Type B pancreatic cell (in vitro differentiated cells): ENCODE results near the gene GCNT4. TPM values are rescaled to one million over a fixed set of nuclear protein-coding genes. Genes with fewer than 3 reads are reported as not detected.

ENCODE experiments used
- DNase-seq: peaks from one replicate; pipeline ENCODE4 v3.0.0; 2021; ENCODE audit warnings: mixed read lengths; ENCODE audit not compliant: unreplicated experiment; ENCODE audit errors: extremely low spot score
- H3K27ac Mint-ChIP-seq: 2 replicates; pipeline ENCODE4 v1.8.0; 2021; ENCODE audit warnings: mild to moderate bottlenecking, mixed read lengths
- H3K27me3 Mint-ChIP-seq: 2 replicates; pipeline ENCODE4 v1.8.0; 2021; ENCODE audit warnings: mixed read lengths
- H3K36me3 Mint-ChIP-seq: 2 replicates; pipeline ENCODE4 v1.8.0; 2021; ENCODE audit warnings: mixed read lengths
- H3K4me1 Mint-ChIP-seq: one replicate; pipeline ENCODE4 v1.8.0; 2021; ENCODE audit warnings: mixed read lengths; ENCODE audit not compliant: unreplicated experiment
- H3K4me3 Mint-ChIP-seq: 2 replicates; pipeline ENCODE4 v1.8.0; 2021; ENCODE audit warnings: mild to moderate bottlenecking, mixed read lengths
- H3K9me3 Mint-ChIP-seq: 2 replicates; pipeline ENCODE4 v1.8.0; 2021; ENCODE audit warnings: mixed read lengths
- total RNA-seq: library from RNA; stranded (reverse); gene quantifications from 2 replicates; pipeline ENCODE4 v1.2.1, GENCODE V29; 2021; ENCODE audit warnings: low replicate concordance
- TF ChIP-seq, protein P1 (sequence below): fragments of 200-600 bp; sonication (generic); conservative IDR thresholded peaks from 2 replicates; pipeline ENCODE4 v1.5.0; 2021; ENCODE audit warnings: antibody characterized with exemption, mild to moderate bottlenecking

GCNT4 gene
- total RNA-seq, 1 donor from 2014 or later, result 7.1 TPM

DNA sequence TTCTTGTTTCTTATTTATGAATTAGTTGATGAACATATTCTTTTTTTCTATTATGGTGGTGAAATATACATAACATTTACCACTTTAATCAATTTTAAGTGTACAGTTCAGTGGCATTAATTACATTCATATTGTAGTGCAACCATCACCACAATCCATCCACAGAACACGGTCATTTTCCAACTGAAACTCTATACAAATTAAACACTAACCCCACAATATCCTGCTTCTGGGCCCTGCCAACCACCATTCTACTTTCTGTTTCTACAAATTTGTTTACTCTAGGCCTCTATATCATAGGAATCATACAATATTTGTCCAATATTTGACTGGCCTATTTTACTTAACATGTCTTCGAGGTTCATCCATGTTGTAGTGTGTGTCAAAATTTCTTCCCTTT, 7.3 kb downstream of the GCNT4 start:
- peaks cover 7% of the 10 kb centered on the region for H3K36me3 Mint-ChIP-seq
- H3K27ac Mint-ChIP-seq, result no peak overlapping the region
- no peaks in the 10 kb centered on the region for H3K9me3 Mint-ChIP-seq
- H3K27me3 Mint-ChIP-seq, result no peaks in the 10 kb centered on the region
- H3K4me1 Mint-ChIP-seq, result no peaks in the 10 kb centered on the region
- TF ChIP-seq, protein P1, sequence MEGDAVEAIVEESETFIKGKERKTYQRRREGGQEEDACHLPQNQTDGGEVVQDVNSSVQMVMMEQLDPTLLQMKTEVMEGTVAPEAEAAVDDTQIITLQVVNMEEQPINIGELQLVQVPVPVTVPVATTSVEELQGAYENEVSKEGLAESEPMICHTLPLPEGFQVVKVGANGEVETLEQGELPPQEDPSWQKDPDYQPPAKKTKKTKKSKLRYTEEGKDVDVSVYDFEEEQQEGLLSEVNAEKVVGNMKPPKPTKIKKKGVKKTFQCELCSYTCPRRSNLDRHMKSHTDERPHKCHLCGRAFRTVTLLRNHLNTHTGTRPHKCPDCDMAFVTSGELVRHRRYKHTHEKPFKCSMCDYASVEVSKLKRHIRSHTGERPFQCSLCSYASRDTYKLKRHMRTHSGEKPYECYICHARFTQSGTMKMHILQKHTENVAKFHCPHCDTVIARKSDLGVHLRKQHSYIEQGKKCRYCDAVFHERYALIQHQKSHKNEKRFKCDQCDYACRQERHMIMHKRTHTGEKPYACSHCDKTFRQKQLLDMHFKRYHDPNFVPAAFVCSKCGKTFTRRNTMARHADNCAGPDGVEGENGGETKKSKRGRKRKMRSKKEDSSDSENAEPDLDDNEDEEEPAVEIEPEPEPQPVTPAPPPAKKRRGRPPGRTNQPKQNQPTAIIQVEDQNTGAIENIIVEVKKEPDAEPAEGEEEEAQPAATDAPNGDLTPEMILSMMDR, result no peak
- DNase-seq, result no peak
- H3K4me3 Mint-ChIP-seq, result no peak overlapping the region

DNA sequence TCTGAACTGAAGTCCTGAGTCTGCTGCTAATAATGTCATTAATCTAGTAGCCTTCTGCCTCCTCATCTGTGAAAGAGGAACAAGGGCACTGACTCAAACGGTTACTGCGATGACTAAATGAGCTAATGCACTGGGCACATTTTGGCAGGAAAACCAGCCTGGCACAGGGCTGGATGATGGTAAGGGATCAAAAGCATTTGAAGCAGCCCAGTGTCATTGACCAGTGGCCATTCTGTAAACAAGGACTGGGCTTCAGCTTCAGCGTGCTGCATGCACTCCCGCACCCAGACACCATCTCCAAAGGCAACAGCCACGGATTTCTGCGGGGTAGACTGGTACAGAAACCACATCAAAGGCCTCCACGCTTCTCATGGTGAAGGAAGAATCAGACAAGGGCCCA, 8.0 kb downstream of the GCNT4 start:
- H3K4me1 Mint-ChIP-seq, result no peaks in the 10 kb centered on the region
- DNase-seq, result no peak
- H3K27ac Mint-ChIP-seq, result no peak overlapping the region
- no peaks in the 10 kb centered on the region for H3K27me3 Mint-ChIP-seq
- no peak overlapping the region for H3K4me3 Mint-ChIP-seq
- no peaks in the 10 kb centered on the region for H3K9me3 Mint-ChIP-seq
- peaks cover 7% of the 10 kb centered on the region for H3K36me3 Mint-ChIP-seq
- TF ChIP-seq, protein P1, result no peak

DNA sequence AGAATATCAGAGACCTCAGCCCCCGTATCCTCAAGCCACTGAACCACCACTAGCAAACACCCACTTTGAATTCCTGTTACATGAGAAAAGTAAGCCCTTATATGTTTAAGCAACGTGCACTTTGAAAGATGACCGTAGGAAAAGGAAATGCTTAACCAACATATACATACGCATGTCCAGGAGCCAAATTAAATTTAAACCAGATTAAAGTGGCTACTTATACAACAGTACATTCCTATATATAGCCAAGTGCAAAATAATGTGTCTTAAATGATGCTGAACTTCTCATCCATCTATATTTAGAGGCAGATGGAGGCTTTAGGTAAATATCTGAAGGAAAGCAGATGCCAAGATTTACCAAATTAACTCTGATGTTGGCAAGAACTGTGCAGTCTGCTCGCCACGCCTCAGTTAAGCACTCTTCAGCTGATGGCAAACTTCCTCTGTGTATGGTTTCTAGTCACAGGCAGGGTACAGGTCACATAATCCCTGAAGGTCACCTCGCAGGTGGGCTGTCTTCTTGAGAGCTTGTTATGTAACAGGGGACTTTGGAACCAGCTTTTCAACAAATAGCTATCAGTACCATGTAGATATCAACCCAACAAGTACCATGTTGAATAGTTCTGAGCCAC, 8.6 kb downstream of the GCNT4 start:
- H3K36me3 Mint-ChIP-seq, result peaks cover 7% of the 10 kb centered on the region
- TF ChIP-seq, protein P1, result no peak
- no peak overlapping the region for H3K27ac Mint-ChIP-seq
- H3K4me3 Mint-ChIP-seq, result no peak overlapping the region
- H3K9me3 Mint-ChIP-seq, result no peaks in the 10 kb centered on the region
- no peaks in the 10 kb centered on the region for H3K4me1 Mint-ChIP-seq
- DNase-seq, result no peak
- no peaks in the 10 kb centered on the region for H3K27me3 Mint-ChIP-seq

DNA sequence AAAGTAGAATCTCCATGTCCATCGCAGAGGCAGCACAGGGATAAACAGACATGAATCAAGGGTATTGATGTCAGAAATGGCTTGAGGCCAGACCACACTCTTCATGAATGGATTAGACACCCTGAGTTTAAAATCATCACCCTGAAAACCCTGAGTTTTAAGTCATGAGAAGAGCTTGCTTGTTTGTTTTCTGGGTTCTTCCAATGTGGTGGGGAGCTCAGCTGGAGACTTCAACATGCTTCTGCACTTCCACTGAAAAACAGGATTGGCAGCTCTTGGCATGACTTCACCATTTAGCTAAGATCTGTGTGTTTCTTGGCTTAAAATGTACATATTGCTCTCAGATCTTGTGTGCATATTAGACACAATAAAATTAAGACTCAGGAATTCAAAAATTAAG, 9.8 kb downstream of the GCNT4 start:
- H3K27me3 Mint-ChIP-seq, result no peaks in the 10 kb centered on the region
- TF ChIP-seq, protein P1, result no peak
- no peak overlapping the region for H3K4me3 Mint-ChIP-seq
- H3K36me3 Mint-ChIP-seq, result peaks cover 7% of the 10 kb centered on the region
- H3K9me3 Mint-ChIP-seq, result no peaks in the 10 kb centered on the region
- no peak for DNase-seq
- H3K27ac Mint-ChIP-seq, result no peak overlapping the region
- H3K4me1 Mint-ChIP-seq, result no peaks in the 10 kb centered on the region

DNA sequence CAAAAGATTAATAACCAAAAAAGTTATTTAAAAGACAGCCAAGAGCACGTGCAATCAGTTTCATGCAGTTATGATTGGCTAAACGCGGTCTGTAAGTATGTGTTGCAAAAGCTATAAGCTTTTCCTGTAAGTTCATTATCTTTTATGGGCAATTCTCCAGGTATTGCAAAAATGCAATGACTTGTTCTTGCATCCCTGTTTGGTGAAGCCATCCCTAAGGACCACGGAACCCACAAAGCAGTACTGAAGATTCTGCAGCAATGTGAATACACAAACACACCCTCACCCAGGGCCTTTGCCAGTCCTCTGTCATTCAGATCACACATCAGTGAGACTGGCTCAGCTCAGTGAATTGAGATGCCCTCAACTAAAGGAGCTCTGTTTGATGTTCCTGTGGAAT, 11.4 kb downstream of the GCNT4 start:
- TF ChIP-seq, protein P1, result no peak
- H3K9me3 Mint-ChIP-seq, result peaks cover 9% of the 10 kb centered on the region
- DNase-seq, result no peak
- peaks cover 5% of the 10 kb centered on the region for H3K36me3 Mint-ChIP-seq
- no peaks in the 10 kb centered on the region for H3K4me1 Mint-ChIP-seq
- no peaks in the 10 kb centered on the region for H3K27me3 Mint-ChIP-seq
- no peak overlapping the region for H3K27ac Mint-ChIP-seq
- H3K4me3 Mint-ChIP-seq, result no peak overlapping the region

DNA sequence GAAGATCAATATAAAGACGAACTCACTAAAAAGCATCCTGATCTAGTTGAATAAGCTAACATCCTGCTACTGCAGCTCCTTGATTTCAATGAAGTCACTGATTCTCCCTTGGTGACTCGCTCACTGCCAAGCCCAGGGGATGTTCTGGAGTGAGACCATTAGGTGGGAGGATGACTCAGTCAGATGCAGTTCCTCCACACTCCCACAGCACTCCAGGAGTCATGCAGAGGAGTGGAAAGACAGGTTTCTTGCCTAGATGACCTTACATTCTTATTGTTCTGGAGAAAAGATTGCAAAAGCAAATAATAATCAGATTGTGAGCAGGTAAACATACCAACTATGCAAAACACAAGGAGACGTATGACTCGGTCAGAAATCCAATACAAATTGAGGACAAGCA, 15.3 kb downstream of the GCNT4 start:
- H3K36me3 Mint-ChIP-seq, result no peaks in the 10 kb centered on the region
- TF ChIP-seq, protein P1, result no peak
- no peaks in the 10 kb centered on the region for H3K4me1 Mint-ChIP-seq
- peak overlapping the region; percentile 32 for H3K4me3 Mint-ChIP-seq
- H3K9me3 Mint-ChIP-seq, result peaks cover 9% of the 10 kb centered on the region
- H3K27me3 Mint-ChIP-seq, result no peaks in the 10 kb centered on the region
- DNase-seq, result no peak
- H3K27ac Mint-ChIP-seq, result peak overlapping the region; percentile 90
